DOHH2 (cell line): ENCODE measurements around the gene DBET.
"Not testable (repeated sequence)": the region's sequence is repeated elsewhere in the genome, so short reads cannot be mapped to it uniquely, and the experiment has no call there.

Experiments used
- H3F3A ChIP-seq: fragments of 200-600 bp; sonication (generic), shearing (Covaris generic); 2 replicates; pipeline ENCODE4 v1.6.0; 2016; ENCODE audit warnings: antibody characterized with exemption, mild to moderate bottlenecking; ENCODE audit not compliant: control insufficient read depth, insufficient read depth
- H3K27ac ChIP-seq: fragments of 200-600 bp; sonication (generic); 2 replicates; pipeline ENCODE4 v1.5.1; 2014; ENCODE audit warnings: low read depth, mild to moderate bottlenecking, low read length, moderate library complexity
- H3K27me3 ChIP-seq: fragments of 200-600 bp; sonication (generic); 2 replicates; pipeline ENCODE4 v1.6.1; 2014; ENCODE audit warnings: mild to moderate bottlenecking, low read length, mixed read lengths; ENCODE audit not compliant: control insufficient read depth
- H3K36me3 ChIP-seq: fragments of 200-600 bp; sonication (generic); 2 replicates; pipeline ENCODE4 v1.6.1; 2014; ENCODE audit warnings: mild to moderate bottlenecking, low read length, moderate library complexity, mixed read lengths; ENCODE audit not compliant: control insufficient read depth
- H3K4me1 ChIP-seq: fragments of 200-600 bp; sonication (generic); 2 replicates; pipeline ENCODE4 v1.6.1; 2014; ENCODE audit warnings: mild to moderate bottlenecking, low read length, mixed read lengths; ENCODE audit not compliant: control insufficient read depth
- H3K4me2 ChIP-seq: fragments of 200-600 bp; sonication (generic); 2 replicates; pipeline ENCODE4 v1.6.0; 2014; ENCODE audit warnings: mild to moderate bottlenecking, low read length, moderate library complexity
- H3K4me3 ChIP-seq: fragments of 200-600 bp; sonication (generic); 2 replicates; pipeline ENCODE4 v1.5.1; 2014; ENCODE audit warnings: mild to moderate bottlenecking, low read length, mixed read lengths
- H3K79me2 ChIP-seq: fragments of 200-600 bp; sonication (generic); 2 replicates; pipeline ENCODE4 v1.6.1; 2014; ENCODE audit warnings: mild to moderate bottlenecking, low read length, mixed read lengths; ENCODE audit not compliant: control insufficient read depth
- H3K9me2 ChIP-seq: fragments of 200-600 bp; sonication (generic); replicated peaks from 2 replicates; pipeline ENCODE4 v1.6.1; 2014; ENCODE audit warnings: mild to moderate bottlenecking, low read length, mixed read lengths; ENCODE audit not compliant: control insufficient read depth
- H3K9me3 ChIP-seq: fragments of 200-600 bp; sonication (generic); 2 replicates; pipeline ENCODE4 v1.6.1; 2014; ENCODE audit warnings: antibody characterized with exemption, low read length, mixed read lengths; ENCODE audit not compliant: control insufficient read depth, insufficient read depth
- H4K20me1 ChIP-seq: fragments of 200-600 bp; sonication (generic); 2 replicates; pipeline ENCODE4 v1.6.0; 2014; ENCODE audit warnings: low read depth, mild to moderate bottlenecking, antibody characterized with exemption, low read length, moderate library complexity; ENCODE audit not compliant: control insufficient read depth, insufficient read depth
- CTCF ChIP-seq: fragments of 200-600 bp; sonication (generic); IDR thresholded peaks from one replicate; pipeline ENCODE4 v1.5.1; 2014; ENCODE audit warnings: antibody characterized with exemption, mild to moderate bottlenecking, low read depth, low read length; ENCODE audit not compliant: poor library complexity, severe bottlenecking
- EZH2phosphoT487 ChIP-seq: fragments of 200-600 bp; sonication (generic); IDR thresholded peaks from 2 replicates; pipeline ENCODE4 v1.6.1; 2017; ENCODE audit warnings: borderline replicate concordance, mild to moderate bottlenecking, antibody characterized with exemption, low read length, moderate library complexity, mixed read lengths

The DBET gene

GRCh38 chr4:190064342-190064741 is at the start of gene DBET:
TSS of gene DBET (plus strand) at chr4:190064502.
- not testable (repeated sequence) for H3K4me1 ChIP-seq, H3F3A ChIP-seq, H3K9me2 ChIP-seq, H3K36me3 ChIP-seq, H3K27me3 ChIP-seq, H3K4me2 ChIP-seq, H3K9me3 ChIP-seq, H3K79me2 ChIP-seq, H4K20me1 ChIP-seq, H3K27ac ChIP-seq, H3K4me3 ChIP-seq

- H3K4me2 ChIP-seq, result peak overlapping the region; percentile 76
- H3K9me2 ChIP-seq, result no peaks in the 10 kb centered on the region
- peak overlapping the region; percentile 78 for H3K4me3 ChIP-seq
- no peaks in the 10 kb centered on the region for H3K9me3 ChIP-seq
- H3K27ac ChIP-seq, result peak overlapping the region; percentile 34
- H3F3A ChIP-seq, result no peaks in the 10 kb centered on the region
- TF ChIP-seq EZH2phosphoT487, result no peak
- TF ChIP-seq CTCF, result no peak
- no peaks in the 10 kb centered on the region for H4K20me1 ChIP-seq
- H3K36me3 ChIP-seq, result no peaks in the 10 kb centered on the region
- peaks cover 6% of the 10 kb centered on the region; the same call in 1 of the 2 replicates for H3K4me1 ChIP-seq
- peaks cover 24% of the 10 kb centered on the region for H3K27me3 ChIP-seq
- 0 out of 2 replicates have a peak, but pooled peaks cover 4% of the 10 kb centered on the region for H3K79me2 ChIP-seq
Observed at GRCh38 chr4:190014771-190015537, 49.3 kb upstream of the DBET start.

- no peaks in the 10 kb centered on the region for H3F3A ChIP-seq
- TF ChIP-seq CTCF (no peak), EZH2phosphoT487 (no peak)
- H3K9me3 ChIP-seq, result no peaks in the 10 kb centered on the region
- H3K79me2 ChIP-seq, result 0 out of 2 replicates have a peak, but pooled peaks cover 4% of the 10 kb centered on the region
- H3K36me3 ChIP-seq, result no peaks in the 10 kb centered on the region
- peaks cover 7% of the 10 kb centered on the region; the same call in 1 of the 2 replicates for H3K4me1 ChIP-seq
- no peaks in the 10 kb centered on the region for H3K9me2 ChIP-seq
- H3K27me3 ChIP-seq, result peaks cover 31% of the 10 kb centered on the region
- peak overlapping the region; percentile 78 for H3K4me3 ChIP-seq
- H3K4me2 ChIP-seq, result peak overlapping the region; percentile 76
- no peaks in the 10 kb centered on the region for H4K20me1 ChIP-seq
- H3K27ac ChIP-seq, result peak overlapping the region; percentile 34; the same call in 1 of the 2 replicates
Observed at GRCh38 chr4:190015538-190016368, 48.5 kb upstream of the DBET start.
